Adipose tissue (tissue), 3 donors: ENCODE measurements around the gene RAB33B. TPM values are rescaled to one million over a fixed set of nuclear protein-coding genes. Genes with fewer than 3 reads are reported as not detected.

ENCODE experiments used
- polyA plus RNA-seq, 3 donors: library from polyadenylated mRNA; stranded (reverse); fragments of 200-250 nt; gene quantifications; one replicate each; pipeline ENCODE4 v1.2.3, GENCODE V29; 2013
- donor health status: healthy with polysubstance abuse.
- donor health status: Bipolar disorder and iron deficiency.
- donor health status: healthy.

The RAB33B gene
- polyA plus RNA-seq, 3 donors = 3.8 to 4.7 (median 4.5) TPM

Other genes starting within 250 kb of the RAB33B start
- 1 to 10 TPM in 1 of 3 donors, under 1 TPM in 2; 0.07 to 3.4 (median 0.48) TPM for gene MGARP, start 173.9 kb upstream of the RAB33B start, polyA plus RNA-seq
- 10 to 100 TPM in 1 of 3 donors, 1 to 10 TPM in 2; 3.8 to 12.1 (median 6.4) TPM for gene NAA15, start 152.6 kb upstream of the RAB33B start, polyA plus RNA-seq
- 10 to 100 TPM; 45.3 to 77.3 (median 71.7) TPM for gene NDUFC1, start 151.6 kb upstream of the RAB33B start, polyA plus RNA-seq
- 10 to 100 TPM in 2 of 3 donors, 1 to 10 TPM in 1; 7.7 to 63.1 (median 20.6) TPM for gene SETD7, start 102.1 kb downstream of the RAB33B start, polyA plus RNA-seq
- 10 to 100 TPM; 46.3 to 66.1 (median 61.1) TPM for gene MGST2, start 211.7 kb downstream of the RAB33B start, polyA plus RNA-seq